NB4 (cell line): ENCODE results near the gene RPS21.

Experiments
- DNase-seq: peaks from one replicate; pipeline ENCODE4 v3.0.0; 2010; ENCODE audit warnings: low read depth
- H3K4me3 ChIP-seq: one replicate; pipeline ENCODE4 v1.5.1; 2011; ENCODE audit warnings: mild to moderate bottlenecking, low read depth, low read length, moderate library complexity
- MYC ChIP-seq: IDR thresholded peaks from 2 replicates; pipeline ENCODE4 v1.6.1; 2011; ENCODE audit warnings: low read depth, low read length
- POLR2A ChIP-seq: IDR thresholded peaks from 2 replicates; pipeline ENCODE4 v1.6.1; 2011; ENCODE audit warnings: mild to moderate bottlenecking; ENCODE audit not compliant: insufficient read length; ENCODE audit errors: extremely low read depth
- TF ChIP-seq, protein P1 (sequence below): IDR thresholded peaks from one replicate; pipeline ENCODE4 v1.5.1; 2012; ENCODE audit warnings: low read depth, low read length
- TF ChIP-seq, protein P2 (sequence below): IDR thresholded peaks from 2 replicates; pipeline ENCODE4 v1.6.1; 2011; ENCODE audit warnings: low read depth, low read length

RPS21 gene

DNA sequence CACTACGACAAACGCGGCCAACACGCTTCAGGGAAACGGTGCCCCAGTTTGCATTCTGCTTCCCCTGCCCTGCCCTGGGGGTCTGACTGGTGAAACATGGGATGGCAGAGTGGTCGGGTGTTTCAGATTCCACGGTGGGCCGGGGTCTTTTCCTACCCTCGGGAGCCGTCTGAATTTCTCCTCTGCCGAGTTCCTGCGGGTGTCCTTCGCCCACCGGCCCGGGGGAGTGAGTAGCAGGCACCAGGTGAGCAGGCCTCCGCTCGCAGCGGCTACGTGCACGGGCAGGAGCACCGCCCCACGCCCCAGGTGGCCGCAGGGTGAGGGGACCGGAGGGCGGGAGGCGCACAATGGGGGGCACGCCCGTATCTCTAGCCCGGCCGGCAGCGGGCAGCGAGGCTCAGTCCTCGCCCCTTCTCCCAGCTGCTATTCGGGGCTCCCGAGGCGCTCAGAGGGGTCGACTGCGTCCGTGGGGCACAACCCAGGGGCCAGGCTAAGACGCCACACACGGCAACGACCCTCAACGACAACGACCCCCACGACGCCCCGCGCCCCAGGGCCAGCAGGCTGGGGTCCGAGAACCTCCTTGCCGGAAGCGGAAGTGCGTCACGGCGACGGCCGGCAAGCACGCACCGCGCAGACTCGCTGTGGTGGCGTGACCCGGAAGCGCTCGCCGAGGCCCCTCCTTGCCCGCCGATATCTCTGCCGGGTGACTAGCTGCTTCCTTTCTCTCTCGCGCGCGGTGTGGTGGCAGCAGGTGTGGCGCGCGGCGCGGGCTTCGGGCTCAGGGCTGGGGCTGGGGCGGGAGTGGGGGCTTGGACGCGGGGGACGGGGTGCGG is at the start of gene RPS21:
Gene RPS21, plus strand, starts transcription at position 721 of the 836 bp plus-strand sequence. CDS start 236 bp downstream, outside the sequence.
- peak within 1 kb of the TSS; percentile 99 for H3K4me3 ChIP-seq
- DNase-seq, result peak; percentile 96
- peak; percentile 95 for TF ChIP-seq POLR2A
- TF ChIP-seq, protein P1, sequence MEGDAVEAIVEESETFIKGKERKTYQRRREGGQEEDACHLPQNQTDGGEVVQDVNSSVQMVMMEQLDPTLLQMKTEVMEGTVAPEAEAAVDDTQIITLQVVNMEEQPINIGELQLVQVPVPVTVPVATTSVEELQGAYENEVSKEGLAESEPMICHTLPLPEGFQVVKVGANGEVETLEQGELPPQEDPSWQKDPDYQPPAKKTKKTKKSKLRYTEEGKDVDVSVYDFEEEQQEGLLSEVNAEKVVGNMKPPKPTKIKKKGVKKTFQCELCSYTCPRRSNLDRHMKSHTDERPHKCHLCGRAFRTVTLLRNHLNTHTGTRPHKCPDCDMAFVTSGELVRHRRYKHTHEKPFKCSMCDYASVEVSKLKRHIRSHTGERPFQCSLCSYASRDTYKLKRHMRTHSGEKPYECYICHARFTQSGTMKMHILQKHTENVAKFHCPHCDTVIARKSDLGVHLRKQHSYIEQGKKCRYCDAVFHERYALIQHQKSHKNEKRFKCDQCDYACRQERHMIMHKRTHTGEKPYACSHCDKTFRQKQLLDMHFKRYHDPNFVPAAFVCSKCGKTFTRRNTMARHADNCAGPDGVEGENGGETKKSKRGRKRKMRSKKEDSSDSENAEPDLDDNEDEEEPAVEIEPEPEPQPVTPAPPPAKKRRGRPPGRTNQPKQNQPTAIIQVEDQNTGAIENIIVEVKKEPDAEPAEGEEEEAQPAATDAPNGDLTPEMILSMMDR, result no peak
- TF ChIP-seq, protein P2, sequence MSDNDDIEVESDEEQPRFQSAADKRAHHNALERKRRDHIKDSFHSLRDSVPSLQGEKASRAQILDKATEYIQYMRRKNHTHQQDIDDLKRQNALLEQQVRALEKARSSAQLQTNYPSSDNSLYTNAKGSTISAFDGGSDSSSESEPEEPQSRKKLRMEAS, result peak; percentile 88
- peak; percentile 96 for TF ChIP-seq MYC

DNA sequence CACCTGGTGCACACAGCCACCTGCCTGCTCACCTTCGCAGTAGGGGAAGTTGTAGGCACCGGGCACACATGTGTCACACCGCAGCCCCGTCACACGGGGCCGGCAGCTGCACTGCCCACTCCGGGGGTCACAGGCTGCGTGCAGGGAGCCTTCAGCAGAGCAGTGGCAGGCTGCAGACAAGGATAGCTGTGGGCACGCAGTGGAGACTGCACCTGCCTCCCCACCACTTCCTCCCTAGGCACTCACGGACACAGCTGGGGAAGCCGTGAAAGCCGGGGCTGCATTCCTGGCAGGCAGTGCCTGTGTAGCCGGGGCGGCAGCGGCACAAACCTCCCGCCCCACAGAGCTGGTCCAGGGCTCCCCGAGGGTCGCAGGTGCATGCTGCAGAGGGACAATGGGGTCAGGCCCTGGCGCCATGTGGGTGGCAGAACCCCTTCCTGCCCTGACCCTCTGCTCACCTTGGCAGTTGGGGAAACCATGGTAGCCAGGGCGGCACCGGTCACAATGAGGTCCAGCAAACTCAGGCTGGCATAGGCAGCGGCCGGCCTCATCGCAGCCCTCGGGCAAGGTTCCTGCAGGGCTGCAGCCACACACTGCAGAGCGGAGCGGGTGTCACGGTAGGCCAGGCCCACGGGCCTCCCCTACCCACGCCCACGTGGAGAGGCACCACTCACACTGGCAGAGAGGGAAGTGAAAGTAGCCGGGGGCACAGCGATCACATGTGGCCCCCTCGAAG is 49.2 kb upstream of the RPS21 start:
- TF ChIP-seq POLR2A (no peak), MYC (no peak)
- TF ChIP-seq, protein P1, result no peak
- TF ChIP-seq, protein P2, result no peak
- no peak overlapping the region for H3K4me3 ChIP-seq
- DNase-seq, result no peak

DNA sequence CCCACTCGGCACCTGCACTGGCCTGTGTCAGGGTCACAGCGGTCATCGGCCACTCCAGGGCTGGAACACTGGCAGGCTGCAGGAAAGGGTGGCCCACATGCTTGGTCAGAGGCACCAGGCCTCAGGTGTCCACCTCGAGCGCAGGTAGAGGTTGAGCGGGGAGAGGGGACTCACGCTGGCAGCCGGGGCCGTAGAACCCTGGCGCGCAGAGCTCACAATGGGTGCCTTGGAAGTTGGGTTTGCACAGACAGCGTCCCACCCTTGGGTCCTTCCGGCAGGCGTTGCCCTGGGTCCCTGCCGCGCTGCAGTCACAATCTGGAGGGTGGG is 48.6 kb upstream of the RPS21 start:
- TF ChIP-seq, protein P2, result no peak
- TF ChIP-seq, protein P1, result no peak
- TF ChIP-seq POLR2A, result no peak
- no peak for TF ChIP-seq MYC
- no peak for DNase-seq

DNA sequence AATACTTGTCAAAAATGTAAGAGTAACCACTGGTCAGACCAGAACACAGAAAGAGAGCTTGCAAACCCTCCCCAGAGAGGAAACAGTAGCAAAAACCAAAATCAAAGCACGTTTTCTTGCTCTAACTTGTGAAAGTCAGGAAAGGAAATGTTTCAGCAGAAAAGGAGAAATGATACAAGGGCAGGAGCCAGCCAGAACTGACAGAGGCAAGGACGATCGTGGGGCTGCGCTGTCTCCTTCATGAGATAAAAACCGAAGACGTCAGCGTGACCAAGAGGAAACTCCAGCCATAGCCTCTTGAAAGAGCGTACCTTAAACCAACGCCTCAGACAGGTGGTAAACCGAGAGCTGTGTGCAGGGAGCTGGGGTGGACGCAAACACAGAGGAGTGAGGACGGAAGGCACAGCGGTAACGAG is 47.2 kb upstream of the RPS21 start:
- no peak overlapping the region for H3K4me3 ChIP-seq
- TF ChIP-seq, protein P2, result no peak
- TF ChIP-seq, protein P1, result no peak
- no peak for TF ChIP-seq MYC
- peak; percentile 36 for DNase-seq

More for the DNA sequence above, 48.6 kb upstream of the RPS21 start:
- H3K4me3 ChIP-seq, result no peak overlapping the region

DNA sequence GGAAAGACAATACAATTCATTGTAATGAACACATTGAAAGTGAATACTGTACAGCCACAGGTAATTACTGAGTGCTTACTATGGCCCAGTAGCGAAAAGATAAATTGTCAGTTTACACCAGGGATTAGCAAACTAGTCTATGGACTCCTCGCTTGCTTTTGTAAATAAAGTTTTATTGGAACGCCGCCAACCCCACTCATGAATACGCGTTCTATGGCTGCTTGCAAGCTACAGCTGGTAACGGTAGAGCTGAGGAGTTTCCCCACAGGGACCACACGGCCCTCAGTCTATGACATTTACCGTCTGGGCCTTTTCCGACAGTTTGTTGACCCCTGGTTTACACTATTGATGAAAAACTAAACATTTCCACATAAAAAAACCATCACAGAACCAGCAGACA is 44.0 kb upstream of the RPS21 start:
- DNase-seq, result no peak
- TF ChIP-seq, protein P1, result no peak
- no peak for TF ChIP-seq POLR2A
- TF ChIP-seq, protein P2, result no peak
- no peak for TF ChIP-seq MYC
- H3K4me3 ChIP-seq, result no peak overlapping the region
